Activated T-helper 1 cell treated with anti-CD3 and anti-CD28 coated beads, Interleukin-2, amount 50 U/mL, for 16 hours (primary cell): ENCODE data around the gene ANKRD50.

Experiments
- DNase-seq, 2 donors: peaks; one replicate each; pipeline ENCODE4 v3.0.0-alpha.2; 2020; ENCODE audit warnings: low read depth in 1 of 2, low spot score in 1 of 2

ANKRD50 gene

DNA sequence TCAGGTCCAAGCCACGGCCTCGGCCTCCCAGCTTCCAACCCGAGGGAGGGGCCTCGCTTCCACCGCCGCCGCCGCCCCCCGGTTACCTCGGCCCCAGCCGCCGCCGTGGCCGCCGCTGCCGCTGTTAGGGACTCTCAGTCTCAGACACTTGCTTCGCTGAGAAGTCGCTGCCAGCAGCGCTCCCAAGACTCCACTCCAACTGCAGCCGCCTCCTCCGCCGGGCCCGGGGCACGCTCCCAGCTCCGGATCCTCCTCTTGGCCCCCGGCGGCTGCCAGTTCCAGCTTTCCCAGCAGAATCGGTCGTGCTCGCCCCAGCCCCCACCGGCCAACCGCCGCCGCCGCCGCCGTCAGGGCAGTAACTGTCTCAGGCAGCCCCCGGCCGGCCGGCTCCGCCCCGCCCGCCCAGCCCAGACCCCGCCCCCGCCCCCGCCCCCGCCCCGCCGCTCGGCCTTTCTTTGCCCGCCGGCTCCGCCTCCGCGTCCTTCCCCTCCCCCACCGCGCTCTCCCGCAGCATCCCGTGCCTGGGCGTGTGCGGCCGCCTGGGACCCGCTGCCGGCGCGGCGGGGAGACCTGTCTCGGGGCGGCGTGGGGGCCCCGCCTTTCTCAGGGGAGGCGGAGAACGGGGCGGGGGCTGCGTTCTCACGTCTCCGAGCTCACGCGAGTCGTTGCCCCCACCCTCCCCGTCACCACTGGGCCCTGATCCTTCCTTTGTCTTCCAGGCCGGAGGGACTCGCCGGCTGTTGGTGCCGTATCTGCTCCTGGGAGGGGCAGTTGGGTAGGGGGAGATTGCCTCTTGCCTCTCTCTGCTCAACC is at the start of gene ANKRD50:
Gene ANKRD50, minus strand, starts transcription at position 361 of the 813 bp plus-strand sequence. CDS start 2,221 bp downstream, outside the sequence.
- DNase-seq = peak in 1 of 2 donors; percentile 30

GRCh38 chr4:124757126-124757525 is 44.6 kb upstream of the ANKRD50 start:
- no peak for DNase-seq

- DNase-seq = no peak
Measured at GRCh38 chr4:124754681-124755080, 42.1 kb upstream of the ANKRD50 start.

GRCh38 chr4:124753941-124754581 is 41.5 kb upstream of the ANKRD50 start:
- DNase-seq = no peak

DNA sequence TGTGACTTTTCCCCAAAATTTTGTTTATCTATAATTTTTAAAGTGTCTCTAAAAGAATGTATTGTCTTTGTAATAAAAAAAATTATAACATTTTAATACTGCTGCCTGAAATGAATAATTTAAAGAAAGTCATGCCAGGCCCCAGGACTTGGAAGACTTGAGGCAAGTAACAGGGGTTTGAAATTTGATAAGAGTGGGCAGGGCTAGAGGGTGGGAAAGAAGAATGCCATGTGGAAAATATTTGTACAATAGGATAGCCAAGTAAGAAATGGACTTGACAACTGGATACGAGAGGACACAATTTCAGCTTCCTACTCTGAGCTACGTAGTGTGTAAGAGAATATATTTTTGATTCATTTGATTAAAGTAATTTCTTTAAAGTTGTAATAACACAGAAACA is 36.9 kb upstream of the ANKRD50 start:
- no peak for DNase-seq

DNA sequence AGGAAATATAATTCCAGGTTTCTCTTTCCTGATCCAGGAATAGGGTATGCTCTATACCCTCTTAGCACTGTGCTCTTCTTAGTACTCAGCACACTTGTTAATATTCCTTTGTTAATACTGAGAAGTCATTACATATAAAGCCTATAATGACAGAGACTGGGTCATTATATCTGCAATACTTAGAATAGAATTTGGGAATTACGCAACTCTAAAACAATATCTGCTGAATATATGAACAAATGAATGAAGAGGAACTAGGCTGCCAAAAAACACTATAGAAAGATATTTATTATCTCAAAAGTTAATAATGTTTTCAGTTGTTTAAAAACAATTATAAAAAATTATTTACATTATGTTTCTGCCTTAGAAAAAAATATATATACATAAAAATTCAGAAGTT is 36.4 kb upstream of the ANKRD50 start:
- DNase-seq = no peak

- DNase-seq = no peak
Measured at GRCh38 chr4:124745985-124746801, 33.7 kb upstream of the ANKRD50 start.

DNA sequence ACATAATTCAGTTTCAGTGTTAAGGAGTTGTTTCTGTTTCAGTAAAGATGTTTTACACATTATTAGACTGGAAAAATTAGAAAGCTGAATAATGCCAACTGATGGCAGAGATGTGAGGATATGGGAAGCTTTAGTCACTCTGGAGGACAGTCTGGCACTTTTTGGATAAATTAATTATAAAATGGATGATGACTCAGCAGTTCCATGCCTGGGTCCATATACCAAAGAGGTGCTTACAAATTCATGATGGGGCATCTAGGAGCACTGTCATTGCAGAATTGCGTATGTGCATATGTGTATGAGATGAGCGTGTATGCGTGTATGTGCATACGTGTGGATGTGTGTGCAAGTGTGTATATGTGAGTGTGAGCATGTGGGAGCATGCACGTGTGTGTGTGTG is 31.2 kb upstream of the ANKRD50 start:
- no peak for DNase-seq

DNA sequence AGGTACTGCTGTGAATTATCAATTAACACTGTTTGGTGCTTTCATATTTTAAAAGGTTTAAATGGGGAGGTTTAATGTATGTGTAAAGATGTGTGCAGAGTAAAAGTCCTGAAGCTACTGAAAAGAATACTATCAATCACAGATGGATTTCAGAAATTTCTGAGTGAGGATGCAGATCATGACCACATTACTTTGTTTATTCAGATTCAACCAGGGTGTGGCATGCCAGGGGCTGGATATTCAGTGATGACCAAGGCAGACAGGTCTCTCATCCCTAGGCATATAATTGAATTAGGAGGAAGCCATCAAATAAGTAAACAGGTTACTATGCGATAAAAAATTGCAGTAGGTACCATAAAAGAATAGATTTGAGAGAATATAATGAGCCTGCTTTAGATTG is 28.0 kb upstream of the ANKRD50 start:
- DNase-seq = no peak

DNA sequence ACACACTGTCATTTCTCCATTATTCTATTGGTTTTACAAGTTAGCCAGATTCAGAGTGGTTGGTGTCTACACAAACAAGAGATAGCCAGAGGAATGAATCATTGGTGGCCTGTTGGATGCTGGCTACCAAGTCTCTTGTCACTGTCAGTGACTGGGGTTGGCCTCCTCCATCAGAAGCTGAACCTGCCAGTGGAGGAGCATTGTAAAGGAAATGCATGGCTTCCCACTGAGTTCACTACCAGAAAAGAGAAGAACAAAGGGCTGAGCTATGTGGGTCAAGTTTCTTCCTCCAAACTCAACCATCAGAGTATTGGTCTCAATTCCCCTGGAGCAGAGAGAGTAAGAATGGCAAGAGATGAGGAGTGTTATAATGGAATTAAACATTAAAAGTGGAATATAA is 26.5 kb upstream of the ANKRD50 start:
- no peak for DNase-seq

DNA sequence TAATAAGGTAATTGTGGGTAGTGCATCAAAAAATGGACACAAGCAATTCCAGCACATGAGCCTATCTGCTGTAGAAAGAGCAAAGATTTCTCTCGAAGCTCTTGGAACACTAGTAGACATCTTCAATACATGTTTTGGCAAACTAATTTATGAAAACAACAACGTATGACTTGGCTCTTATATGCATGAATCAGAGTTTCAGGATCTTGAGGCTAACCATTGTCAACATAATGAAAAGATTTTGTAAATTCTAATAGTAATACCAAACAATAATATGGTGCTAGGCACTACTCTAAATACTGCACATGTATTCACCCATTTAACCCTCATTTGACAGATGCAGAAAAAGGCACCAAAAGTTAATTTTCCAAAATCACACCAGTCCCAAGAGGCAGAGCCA is 25.1 kb upstream of the ANKRD50 start:
- no peak for DNase-seq

DNA sequence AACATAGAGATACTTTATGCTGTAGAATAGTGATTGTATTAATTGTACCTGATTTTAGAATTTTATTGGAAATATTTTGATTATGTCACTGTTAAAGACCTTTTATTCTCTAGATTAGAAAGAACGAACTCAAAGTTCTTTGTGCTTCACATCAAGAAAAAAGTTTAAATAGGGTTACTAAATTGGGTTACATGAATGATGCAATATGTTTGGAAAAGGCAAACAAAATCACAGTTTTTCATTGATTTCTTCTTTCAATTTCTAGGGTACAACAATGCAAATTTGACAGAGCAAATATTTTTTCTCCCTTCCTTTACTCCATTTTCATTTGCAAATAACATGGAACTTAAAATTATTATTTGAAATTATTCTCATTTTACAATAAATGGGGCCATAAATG is 24.0 kb upstream of the ANKRD50 start:
- no peak for DNase-seq

DNA sequence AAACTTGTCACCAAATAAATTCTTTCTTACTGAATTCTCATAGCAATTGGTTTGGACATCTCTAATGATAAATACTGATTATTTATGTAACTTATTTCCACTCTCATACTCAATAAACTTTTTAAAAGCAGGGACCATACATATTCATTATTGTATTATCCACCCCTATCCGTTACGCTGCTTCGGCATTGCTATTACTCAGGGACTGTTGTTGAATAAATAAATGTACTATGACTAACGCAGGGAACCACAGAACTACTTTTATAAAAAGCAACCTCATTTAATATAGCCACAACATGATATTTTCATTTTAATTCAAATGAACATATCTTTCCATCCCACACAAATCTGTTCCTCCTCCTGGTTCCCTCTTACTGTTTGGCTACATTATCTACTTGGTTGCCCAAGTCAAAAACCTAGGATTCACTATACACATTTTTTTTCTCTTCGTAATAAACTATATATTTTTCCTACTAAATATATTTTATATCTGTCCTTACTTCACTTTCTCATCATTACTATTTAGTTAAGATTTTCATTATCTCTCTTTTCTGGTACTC is 14.9 kb upstream of the ANKRD50 start:
- no peak for DNase-seq

GRCh38 chr4:124726269-124726668 is 13.7 kb upstream of the ANKRD50 start:
- no peak for DNase-seq

GRCh38 chr4:124722071-124722470 is 9.5 kb upstream of the ANKRD50 start:
- no peak for DNase-seq

DNA sequence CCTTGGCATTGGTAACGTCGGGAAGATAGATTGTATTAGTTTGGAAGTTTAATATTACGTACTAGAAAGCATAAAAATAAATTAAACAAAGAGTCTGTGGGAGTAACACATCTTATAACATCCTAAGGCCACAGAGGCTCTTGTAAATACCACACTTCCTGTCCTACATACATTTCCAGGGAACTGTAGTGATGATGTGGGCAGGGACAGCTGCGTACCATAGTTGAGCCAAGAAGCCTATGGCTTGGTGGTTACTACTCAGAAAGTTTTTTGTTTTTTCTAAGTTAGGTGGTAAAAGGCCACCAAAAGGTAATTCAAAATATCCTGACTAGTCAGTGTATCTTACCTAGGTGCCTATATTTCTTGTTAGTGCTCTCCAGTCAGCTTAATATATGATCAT is 4.6 kb upstream of the ANKRD50 start:
- no peak for DNase-seq

DNA sequence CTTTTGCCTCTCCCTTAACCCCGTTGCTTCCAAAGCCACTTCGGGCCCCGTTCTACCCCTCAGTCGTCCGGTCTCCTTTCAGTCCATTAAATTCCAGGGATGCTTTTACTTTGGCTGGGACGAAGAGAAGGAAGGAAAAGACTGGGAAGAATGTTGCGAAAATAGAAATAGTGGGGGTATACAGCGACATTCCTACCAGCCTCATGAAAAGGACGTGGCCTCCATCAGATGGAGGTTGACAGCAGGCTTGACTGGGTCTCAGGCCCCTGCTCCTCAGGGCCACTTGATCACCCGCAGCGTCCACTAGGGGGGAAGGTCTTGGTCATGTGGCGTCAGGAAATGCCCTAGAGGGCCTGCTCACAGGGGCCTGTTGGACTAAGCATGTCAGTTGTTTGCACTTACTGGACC is 657 bp upstream of the ANKRD50 start:
- no peak for DNase-seq

GRCh38 chr4:124711471-124712371 is 811 bp downstream of the ANKRD50 start:
- DNase-seq = peak in 1 of 2 donors; percentile 3

DNA sequence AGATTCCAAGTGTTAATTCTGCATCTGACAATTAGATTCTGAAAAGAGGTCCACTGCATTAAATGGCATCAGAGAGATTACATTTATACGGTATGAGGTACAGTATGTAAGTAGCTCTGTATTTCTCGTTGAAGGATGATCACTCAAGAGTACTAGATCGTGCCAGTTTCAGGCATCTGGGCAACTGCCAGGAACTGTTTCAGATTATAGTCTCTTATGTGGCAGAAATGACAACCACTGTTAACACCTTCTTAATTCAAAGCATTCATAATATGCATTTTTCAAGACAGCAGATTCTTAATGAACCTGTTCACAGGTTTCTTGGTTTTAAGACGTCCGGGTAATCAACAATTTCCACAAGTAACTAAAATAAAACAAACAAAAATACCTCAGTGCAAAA is 1.6 kb downstream of the ANKRD50 start:
- DNase-seq = no peak

GRCh38 chr4:124710015-124710741 is 2.4 kb downstream of the ANKRD50 start:
- DNase-seq = no peak
